K562 (cell line): Measurements from ENCODE around the gene HPS1. TPM values are rescaled to one million over a fixed set of nuclear protein-coding genes. Genes with fewer than 3 reads are reported as not detected.

ENCODE experiments used
- ATAC-seq: fragments of 200-7000 bp; cut with Tn5 transposase; 3 replicates; pipeline ENCODE4 v1.9.1; 2020; ENCODE audit warnings: moderate library complexity
- BruUV-seq: library from RNA; stranded (reverse); fragments of 400-500 nt; replicated peaks from 2 replicates; lab custom pipeline; 2021; lab: Mats Ljungman, UMichigan
- CTCF ChIA-PET: fragments of 300-600 bp; formaldehyde crosslinking; extraction: SDS; loops from one replicate; lab custom pipeline; 2021; ENCODE audit warnings: low intra/inter-chr PET ratio; lab: Yijun Ruan, JAX
- POLR2A ChIA-PET: fragments of 300-600, 350-650 bp; sonication (Branson Sonifier 250); formaldehyde crosslinking; extraction: SDS; loops from one replicate; lab custom pipeline; 2021; ENCODE audit warnings: antibody characterized with exemption, inconsistent platforms; lab: Yijun Ruan, JAX
- DNase-seq, 4 experiments: peaks; one replicate each; pipeline versions ENCODE4 v3.0.0 to v3.0.0-alpha.2; 2011 to 2018; ENCODE audit warnings: low spot score in 3 of 4, mixed read lengths in 3 of 4; ENCODE audit errors: extremely low read depth in 1 of 4
- FAIRE-seq: peaks from 2 replicates; lab custom pipeline; 2011; peaks lifted over from hg19 to GRCh38; lab: Jason Lieb, UNC
- H2AFZ ChIP-seq: 2 replicates; pipeline ENCODE4 v1.6.0; 2011; ENCODE audit warnings: low read depth, low read length, control low read depth, inconsistent platforms
- H3K27ac ChIP-seq: fragments of 200-600 bp; 3 replicates; pipeline ENCODE4 v1.8.0; 2011; ENCODE audit warnings: low read depth, mild to moderate bottlenecking, control low read depth, inconsistent platforms, low read length, moderate library complexity, mixed read lengths; ENCODE audit errors: extremely low read depth
- H3K27me3 ChIP-seq, 2 experiments: fragments of 300-600 bp in 1 of 2; 2 replicates in 1 of 2; 3 replicates in 1 of 2; pipeline versions ENCODE4 v1.6.0 to v1.8.0; 2011; ENCODE audit warnings: inconsistent platforms in 2 of 2, low read length in 2 of 2, mild to moderate bottlenecking in 1 of 2, mixed read lengths in 1 of 2, moderate library complexity in 1 of 2; ENCODE audit not compliant: control insufficient read depth in 2 of 2, insufficient read depth in 2 of 2
- H3K36me3 ChIP-seq: fragments of 300-600 bp; 3 replicates; pipeline ENCODE4 v1.8.0; 2011; ENCODE audit warnings: mild to moderate bottlenecking, low read length, inconsistent platforms; ENCODE audit not compliant: control insufficient read depth, insufficient read depth
- H3K4me1 ChIP-seq, 2 experiments: fragments of 200-600 bp in 1 of 2; replicated peaks in 1 of 2; 2 replicates in 1 of 2; 3 replicates in 1 of 2; pipeline versions ENCODE4 v1.5.1 to v1.8.0; 2011; ENCODE audit warnings: inconsistent platforms in 2 of 2, low read length in 2 of 2, mild to moderate bottlenecking in 1 of 2, mixed read lengths in 1 of 2, moderate library complexity in 1 of 2; ENCODE audit not compliant: control insufficient read depth in 2 of 2, insufficient read depth in 2 of 2
- H3K4me2 ChIP-seq: 2 replicates; pipeline ENCODE4 v1.6.1; 2011; ENCODE audit warnings: low read length, control low read depth, inconsistent platforms, mixed read lengths; ENCODE audit not compliant: insufficient read depth
- H3K4me3 ChIP-seq: fragments of 200-600 bp; sonication (generic), shearing (Covaris generic); 2 replicates; pipeline ENCODE4 v1.5.1; 2016; ENCODE audit warnings: control low read depth, inconsistent platforms
- H3K79me2 ChIP-seq: fragments of 200-600 bp; 3 replicates; pipeline ENCODE4 v1.8.0; 2011; ENCODE audit warnings: low read length, inconsistent platforms; ENCODE audit not compliant: control insufficient read depth, insufficient read depth
- H3K9ac ChIP-seq, 2 experiments: 2 replicates each; pipeline versions ENCODE4 v1.6.0 to v1.6.1; 2011; ENCODE audit warnings: low read depth in 2 of 2, low read length in 2 of 2, control low read depth in 1 of 2, inconsistent platforms in 1 of 2, mild to moderate bottlenecking in 1 of 2, mixed read lengths in 1 of 2; ENCODE audit not compliant: insufficient read depth in 1 of 2
- H3K9me1 ChIP-seq: one replicate; pipeline ENCODE4 v1.6.0; 2011; ENCODE audit warnings: inconsistent platforms, mild to moderate bottlenecking, low read length, moderate library complexity; ENCODE audit not compliant: control insufficient read depth, insufficient read depth
- H3K9me3 ChIP-seq: replicated peaks from 2 replicates; pipeline ENCODE4 v1.5.1; 2011; ENCODE audit warnings: low read depth, low read length, inconsistent platforms; ENCODE audit not compliant: control insufficient read depth, insufficient read depth
- H4K20me1 ChIP-seq: replicated peaks from 2 replicates; pipeline ENCODE4 v1.6.1; 2011; ENCODE audit warnings: low read length, inconsistent platforms, mixed read lengths; ENCODE audit not compliant: control insufficient read depth, insufficient read depth
- CTBP1 ChIP-seq: fragments of 450-650 bp; IDR thresholded peaks from 2 replicates; pipeline ENCODE4 v1.6.1; 2016; ENCODE audit warnings: borderline replicate concordance
- HDAC3 ChIP-seq: fragments of 450-650 bp; IDR thresholded peaks from 2 replicates; pipeline ENCODE4 v1.6.1; 2018; ENCODE audit warnings: borderline replicate concordance, mild to moderate bottlenecking, moderate library complexity; ENCODE audit not compliant: partially characterized antibody
- HDGF ChIP-seq: fragments of 450-650 bp; IDR thresholded peaks from 2 replicates; pipeline ENCODE4 v1.6.1; 2016
- NFE2 ChIP-seq: IDR thresholded peaks from 2 replicates; pipeline ENCODE4 v1.6.1; 2014; ENCODE audit warnings: antibody characterized with exemption, low read depth
- PHB2 ChIP-seq: fragments of 450-650 bp; IDR thresholded peaks from 2 replicates; pipeline ENCODE4 v1.6.1; 2017; ENCODE audit warnings: low read depth
- RBM25 ChIP-seq: fragments of 200-400 bp; formaldehyde crosslinking; IDR thresholded peaks from 2 replicates; pipeline ENCODE4 v1.6.1; 2018; ENCODE audit warnings: low read length, low read depth, moderate library complexity; ENCODE audit not compliant: severe bottlenecking
- RUNX1 ChIP-seq: sonication (generic); IDR thresholded peaks from 2 replicates; pipeline ENCODE4 v1.6.1; 2016; ENCODE audit warnings: antibody characterized with exemption, low read depth
- SLC30A9 ChIP-seq: fragments of 250-450 bp; sonication (Bioruptor Pico); IDR thresholded peaks from 2 replicates; pipeline ENCODE4 v1.8.0; 2022; ENCODE audit warnings: mild to moderate bottlenecking, moderate library complexity
- TAF1 ChIP-seq: IDR thresholded peaks from 2 replicates; pipeline ENCODE4 v1.6.1; 2011; ENCODE audit warnings: mild to moderate bottlenecking, low read length, moderate library complexity; ENCODE audit not compliant: insufficient read depth, control insufficient read depth, severe bottlenecking; ENCODE audit errors: extremely low read depth
- TAF9B ChIP-seq: fragments of 450-650 bp; IDR thresholded peaks from 2 replicates; pipeline ENCODE4 v1.6.1; 2018; ENCODE audit warnings: mild to moderate bottlenecking; ENCODE audit not compliant: partially characterized antibody
- TFAM ChIP-seq: fragments of 250-450 bp; sonication (Bioruptor Pico); conservative IDR thresholded peaks from 2 replicates; pipeline ENCODE4 v1.5.0; 2021; ENCODE audit warnings: mild to moderate bottlenecking, moderate library complexity
- YBX1 ChIP-seq: fragments of 450-650 bp; IDR thresholded peaks from 2 replicates; pipeline ENCODE4 v1.7.1; 2016; ENCODE audit warnings: mild to moderate bottlenecking
- ZNF217 ChIP-seq: sonication (generic); formaldehyde crosslinking; IDR thresholded peaks from 2 replicates; pipeline ENCODE4 v1.8.0; 2022; ENCODE audit warnings: mild to moderate bottlenecking, missing genetic modification reagents
- ZNF274 ChIP-seq: IDR thresholded peaks from 2 replicates; pipeline ENCODE4 v1.6.1; 2011; ENCODE audit warnings: low read depth, mild to moderate bottlenecking, low read length, moderate library complexity, borderline replicate concordance
- ZNF324 ChIP-seq: fragments of 250-450 bp; sonication (Bioruptor Pico); IDR thresholded peaks from 2 replicates; pipeline ENCODE4 v1.4.0; 2020; ENCODE audit warnings: mild to moderate bottlenecking
- ZNF583 ChIP-seq: fragments of 250-450 bp; sonication (Bioruptor Pico); IDR thresholded peaks from 2 replicates; pipeline ENCODE4 v1.4.0; 2020
- WGBS: fragments of 100-300 bp; shearing (Covaris generic); methylation state at CpG from one replicate; pipeline ENCODE4 v1.1.6; 2016; ENCODE audit warnings: low coverage, mixed read lengths; ENCODE audit not compliant: insufficient coverage; ENCODE audit errors: missing lambda C conversion rate; 5-methylcytosine and 5-hydroxymethylcytosine counted together
- in situ Hi-C: fragments of 300-500 bp; cut with MboI; formaldehyde crosslinking; loops from 4 replicates; pipeline ENCODE4 v1.15.0; 2018; ENCODE audit warnings: inconsistent platforms, mixed read lengths
- intact Hi-C: fragments of 100-400 bp; cut with micrococcal nuclease; formaldehyde crosslinking; loops from 2 replicates; pipeline ENCODE4 v1.14.2; 2022
- polyA plus RNA-seq, 8 experiments: library from polyadenylated mRNA; depleted of rRNA in 4 of 8; stranded (reverse) in 5 of 8; unstranded in 3 of 8; fragments of >200 nt; fragmentation: Nextera tagmentation in 2 of 8; fragmentation: Illumina TruSeq in 1 of 8; extraction: Ambion mirVana in 2 of 8; extraction: Trizol in 1 of 8; gene quantifications; 2 replicates each; pipeline versions ENCODE4 v1.2.1 to v1.2.3, GENCODE V29; 2011 to 2014; ENCODE audit warnings: inconsistent platforms in 1 of 8, missing spikeins in 1 of 8
- total RNA-seq, 7 experiments: library from RNA; depleted of rRNA in 6 of 7; stranded (reverse); fragments of >200 nt in 6 of 7; fragmentation: Illumina TruSeq in 2 of 7; extraction: Trizol in 2 of 7; gene quantifications; 2 replicates each; pipeline versions ENCODE4 v1.2.1 to v1.2.3, GENCODE V29; 2011 to 2021; ENCODE audit warnings: low replicate concordance in 1 of 7
- TF ChIP-seq, protein P1 (sequence below): sonication (generic); formaldehyde crosslinking; IDR thresholded peaks from 2 replicates; pipeline ENCODE4 v1.8.1; 2023; ENCODE audit warnings: mild to moderate bottlenecking, missing genetic modification reagents
- TF ChIP-seq, protein P2 (sequence below): IDR thresholded peaks from 2 replicates; pipeline ENCODE4 v1.6.1; 2012; ENCODE audit warnings: low read depth, low read length, improper control_type of control experiment, borderline replicate concordance
- TF ChIP-seq, protein P3 (sequence below): sonication (generic); formaldehyde crosslinking; IDR thresholded peaks from 2 replicates; pipeline ENCODE4 v1.5.0; 2020; ENCODE audit warnings: missing genetic modification reagents
- TF ChIP-seq, protein P4 (sequence below), 2 experiments: fragments of 250-450 bp in 1 of 2; fragments of 450-650 bp in 1 of 2; sonication (Bioruptor Pico) in 1 of 2; IDR thresholded peaks; 2 replicates each; pipeline versions ENCODE4 v1.6.1 to v1.8.0; 2016 to 2021; ENCODE audit warnings: mild to moderate bottlenecking in 2 of 2, moderate library complexity in 2 of 2, missing compliant biosample characterization in 1 of 2, missing genetic modification characterization in 1 of 2

The HPS1 gene
- total and polyA plus RNA-seq, 9 of the 15 experiments (the other 6 are each of a cell fraction or from before 2014, with no cell fraction given), result 18.1 to 43.6 (median 26.3) TPM

DNA sequence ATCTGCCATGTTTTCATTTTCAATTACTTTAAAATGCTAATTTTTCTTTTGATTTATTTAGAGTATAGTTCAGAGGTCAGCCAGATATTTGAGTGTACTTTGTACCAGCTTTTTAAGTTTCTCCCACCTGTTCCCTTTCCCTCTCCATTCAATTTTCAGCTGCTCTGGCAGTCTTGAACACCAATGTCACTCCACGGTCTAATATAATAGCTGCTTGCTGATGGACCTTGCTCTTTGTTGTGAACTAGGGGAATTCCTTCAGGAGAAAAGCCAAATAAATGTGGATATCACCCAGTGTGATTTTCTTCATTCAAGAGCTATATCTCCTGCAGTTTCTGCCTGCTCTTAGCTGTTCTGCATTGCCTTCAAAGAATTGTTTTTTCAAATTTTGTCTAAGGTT lies 3.9 kb upstream of the HPS1 start:
- FAIRE-seq (no peak), ATAC-seq (no peak), DNase-seq (no peak)
- Histone ChIP-seq H3K4me2 (no peak overlapping the region), H3K9me1 (no peaks in the 10 kb centered on the region), H3K4me3 (no peak overlapping the region), H3K4me1 (peaks cover 3 to 4% of the 10 kb centered on the region in 2 experiments; a peak in 4 of 5 replicates), H3K36me3 (peaks cover 2% of the 10 kb centered on the region; the same call in 2 of the 3 replicates), H3K9ac (no peak overlapping the region), H3K79me2 (peaks cover 16% of the 10 kb centered on the region), H4K20me1 (no peaks in the 10 kb centered on the region), H2AFZ (no peak overlapping the region), H3K27ac (no peak overlapping the region), H3K27me3 (no peaks in the 10 kb centered on the region), H3K9me3 (no peaks in the 10 kb centered on the region; the same call in 1 of the 2 replicates)
- intact Hi-C loops (no loop called here), in situ Hi-C loops (no loop called here)
- BruUV-seq, result no TSS peak
- TF ChIP-seq PHB2, result no peak
- TF ChIP-seq, protein P1, sequence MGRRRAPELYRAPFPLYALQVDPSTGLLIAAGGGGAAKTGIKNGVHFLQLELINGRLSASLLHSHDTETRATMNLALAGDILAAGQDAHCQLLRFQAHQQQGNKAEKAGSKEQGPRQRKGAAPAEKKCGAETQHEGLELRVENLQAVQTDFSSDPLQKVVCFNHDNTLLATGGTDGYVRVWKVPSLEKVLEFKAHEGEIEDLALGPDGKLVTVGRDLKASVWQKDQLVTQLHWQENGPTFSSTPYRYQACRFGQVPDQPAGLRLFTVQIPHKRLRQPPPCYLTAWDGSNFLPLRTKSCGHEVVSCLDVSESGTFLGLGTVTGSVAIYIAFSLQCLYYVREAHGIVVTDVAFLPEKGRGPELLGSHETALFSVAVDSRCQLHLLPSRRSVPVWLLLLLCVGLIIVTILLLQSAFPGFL (CRISPR knock-in tag), result no peak
- TF ChIP-seq ZNF324, result no peak
- no peak for TF ChIP-seq ZNF583 (CRISPR knock-in tag)
- TF ChIP-seq, protein P2, sequence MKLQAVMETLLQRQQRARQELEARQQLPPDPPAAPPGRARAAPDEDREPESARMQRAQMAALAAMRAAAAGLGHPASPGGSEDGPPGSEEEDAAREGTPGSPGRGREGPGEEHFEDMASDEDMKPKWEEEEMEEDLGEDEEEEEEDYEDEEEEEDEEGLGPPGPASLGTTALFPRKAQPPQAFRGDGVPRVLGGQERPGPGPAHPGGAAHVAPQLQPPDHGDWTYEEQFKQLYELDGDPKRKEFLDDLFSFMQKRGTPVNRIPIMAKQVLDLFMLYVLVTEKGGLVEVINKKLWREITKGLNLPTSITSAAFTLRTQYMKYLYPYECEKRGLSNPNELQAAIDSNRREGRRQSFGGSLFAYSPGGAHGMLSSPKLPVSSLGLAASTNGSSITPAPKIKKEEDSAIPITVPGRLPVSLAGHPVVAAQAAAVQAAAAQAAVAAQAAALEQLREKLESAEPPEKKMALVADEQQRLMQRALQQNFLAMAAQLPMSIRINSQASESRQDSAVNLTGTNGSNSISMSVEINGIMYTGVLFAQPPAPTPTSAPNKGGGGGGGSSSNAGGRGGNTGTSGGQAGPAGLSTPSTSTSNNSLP, result no peak
- TF ChIP-seq ZNF274, result no peak
- TF ChIP-seq TAF9B, result no peak
- no peak for TF ChIP-seq RBM25
- no peak for TF ChIP-seq HDAC3
- TF ChIP-seq, protein P3, sequence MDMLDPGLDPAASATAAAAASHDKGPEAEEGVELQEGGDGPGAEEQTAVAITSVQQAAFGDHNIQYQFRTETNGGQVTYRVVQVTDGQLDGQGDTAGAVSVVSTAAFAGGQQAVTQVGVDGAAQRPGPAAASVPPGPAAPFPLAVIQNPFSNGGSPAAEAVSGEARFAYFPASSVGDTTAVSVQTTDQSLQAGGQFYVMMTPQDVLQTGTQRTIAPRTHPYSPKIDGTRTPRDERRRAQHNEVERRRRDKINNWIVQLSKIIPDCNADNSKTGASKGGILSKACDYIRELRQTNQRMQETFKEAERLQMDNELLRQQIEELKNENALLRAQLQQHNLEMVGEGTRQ (CRISPR knock-in tag), result no peak
- no peak for TF ChIP-seq ZNF217 (CRISPR knock-in tag)
- TF ChIP-seq SLC30A9 (CRISPR knock-in tag), result no peak
- TF ChIP-seq NFE2, result no peak
- TF ChIP-seq, protein P4, sequence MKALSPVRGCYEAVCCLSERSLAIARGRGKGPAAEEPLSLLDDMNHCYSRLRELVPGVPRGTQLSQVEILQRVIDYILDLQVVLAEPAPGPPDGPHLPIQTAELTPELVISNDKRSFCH (CRISPR knock-in tag; IDR thresholded peaks at IDR 0.05), result no peak
- TF ChIP-seq, protein P4 (tag; IDR thresholded peaks at IDR 0.05), result no peak
- TF ChIP-seq HDGF, result no peak
- no peak for TF ChIP-seq TFAM (CRISPR knock-in tag)
- no peak for TF ChIP-seq CTBP1
- no peak for TF ChIP-seq RUNX1
- no peak for TF ChIP-seq YBX1
- TF ChIP-seq TAF1, result no peak
- 25% methylated on average over 1 of the region's 1 CpG for WGBS
- ChIA-PET CTCF (no interaction called here), POLR2A (no interaction called here)
